GM18502 (cell line): ENCODE data around the gene RHD.
A peak's percentile ranks its signal among the peaks of the same experiment; 100 is the strongest.
"Not testable (repeated sequence)": the region's sequence is repeated elsewhere in the genome, so short reads cannot be mapped to it uniquely, and the experiment has no call there.

ENCODE experiments used
- ATAC-seq: cut with Tn5 transposase; IDR thresholded peaks from one replicate; pipeline ENCODE4 v1.9.1; 2021; ENCODE audit warnings: mild to moderate bottlenecking; ENCODE audit not compliant: unreplicated experiment, poor library complexity

Gene RHD

DNA sequence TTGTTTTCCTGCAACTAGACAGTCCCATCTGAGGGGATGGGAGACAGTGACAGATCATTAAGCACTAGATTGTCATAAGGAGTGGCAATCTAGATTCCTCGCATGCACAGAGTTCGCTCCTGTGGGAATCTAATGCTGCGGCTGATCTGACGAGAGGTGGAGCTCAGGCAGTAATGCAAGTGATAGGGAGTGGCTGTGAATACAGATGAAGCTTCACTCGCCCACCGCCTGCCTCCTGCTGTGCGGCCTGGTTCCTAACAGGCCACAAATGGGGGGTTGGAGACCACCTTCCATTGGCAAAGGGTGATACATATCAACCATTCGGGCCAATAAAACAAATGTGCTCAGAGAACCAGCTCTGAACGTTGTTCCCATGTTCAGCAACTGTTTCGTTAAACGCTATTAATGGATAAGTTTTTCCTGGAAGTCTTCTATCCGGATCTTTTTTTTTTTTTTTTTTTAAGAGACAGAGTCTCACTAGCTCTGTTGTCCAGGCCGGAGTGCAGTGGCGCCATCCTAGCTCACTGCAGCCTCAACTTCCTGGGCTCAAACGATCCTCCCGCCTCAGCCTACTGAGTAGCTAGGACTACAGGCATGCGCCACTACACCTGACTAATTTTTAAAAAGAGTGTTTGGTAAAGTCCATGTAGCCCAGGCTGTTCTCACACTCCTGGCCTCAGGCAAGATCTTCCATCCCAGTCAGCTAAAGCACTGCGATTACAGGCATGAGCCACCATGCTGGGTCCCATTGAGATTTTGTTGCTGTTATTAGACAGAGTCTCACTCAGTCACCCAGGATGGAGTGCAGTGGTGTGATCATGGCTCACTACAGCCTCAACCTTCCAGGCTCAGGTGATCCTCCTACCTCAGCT, 16.4 kb upstream of the RHD start:
- ATAC-seq: no peak

DNA sequence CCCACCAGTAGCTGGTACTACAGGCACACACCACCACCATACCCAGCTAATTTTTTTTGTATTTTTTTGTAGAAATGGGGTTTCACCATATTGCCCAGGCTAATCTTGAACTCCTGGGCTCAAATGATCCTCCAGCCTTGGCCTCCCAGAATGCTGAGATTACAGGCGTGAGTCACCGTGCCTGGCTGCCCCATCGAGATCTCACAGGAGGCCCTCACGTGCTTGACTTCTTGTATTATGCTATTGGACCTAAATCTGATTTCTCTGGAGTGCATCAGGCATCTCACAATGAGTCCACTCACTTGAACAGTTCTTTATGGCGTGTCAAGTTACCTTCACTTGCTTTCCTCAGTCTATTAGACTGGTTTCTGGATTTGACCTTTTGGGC, 15.7 kb upstream of the RHD start:
- no peak for ATAC-seq

DNA sequence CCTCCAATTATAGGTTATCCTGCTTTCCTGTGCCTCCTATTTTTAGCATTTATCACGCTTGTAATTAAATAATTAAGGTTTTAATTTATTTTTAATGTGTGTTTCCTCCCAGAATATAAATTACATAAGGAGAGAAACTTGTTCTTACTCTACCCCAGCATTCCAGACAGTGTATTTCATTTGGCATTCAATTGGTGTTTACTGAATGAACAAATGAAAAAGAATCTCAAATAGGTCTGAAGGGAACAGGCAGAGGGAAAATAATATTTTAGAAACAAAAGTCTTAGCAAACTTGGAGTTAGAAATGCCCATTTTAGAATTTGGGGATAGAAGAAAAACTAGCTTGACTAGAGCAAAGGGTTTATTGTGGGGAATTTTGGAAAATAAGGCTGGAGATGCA, 15.1 kb upstream of the RHD start:
- no peak for ATAC-seq

DNA sequence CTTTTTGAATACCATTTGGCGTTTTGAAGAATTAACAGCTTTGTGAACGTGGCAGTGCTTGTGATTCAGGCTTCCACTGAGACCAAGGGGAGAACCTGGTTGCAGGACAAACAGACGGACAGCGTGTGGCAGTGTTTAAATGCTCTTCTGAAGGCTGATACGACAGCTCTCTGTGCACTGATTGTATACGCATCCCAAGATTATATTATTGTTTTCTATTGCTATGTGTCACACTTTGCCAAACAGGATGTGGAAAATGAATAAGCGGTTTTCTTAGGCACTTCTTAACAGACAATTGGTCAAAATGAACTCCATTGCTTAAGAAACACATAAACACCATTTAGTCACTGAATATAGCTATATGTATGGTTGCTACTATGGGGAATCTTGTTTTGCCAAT, 12.5 kb upstream of the RHD start:
- ATAC-seq: not testable (repeated sequence)

DNA sequence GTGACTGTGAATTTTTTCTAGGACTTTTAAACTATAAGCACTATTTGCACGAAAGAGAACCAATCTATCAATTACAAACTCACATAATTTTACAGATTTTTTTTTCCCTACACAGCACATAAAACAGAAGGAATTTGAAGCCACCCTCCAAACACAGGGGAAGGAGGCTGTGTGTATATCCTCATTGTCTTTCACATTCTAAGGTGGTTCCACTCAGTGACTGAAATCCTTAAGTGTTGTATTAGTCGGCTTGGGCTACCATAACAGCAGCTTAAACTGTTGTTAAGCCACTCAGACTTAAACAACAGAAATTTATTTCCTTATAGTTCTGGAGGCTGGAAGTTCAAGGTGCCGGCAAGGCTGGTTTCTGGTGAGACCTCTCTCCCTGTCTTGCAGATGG, 12.0 kb upstream of the RHD start:
- ATAC-seq: not testable (repeated sequence)

DNA sequence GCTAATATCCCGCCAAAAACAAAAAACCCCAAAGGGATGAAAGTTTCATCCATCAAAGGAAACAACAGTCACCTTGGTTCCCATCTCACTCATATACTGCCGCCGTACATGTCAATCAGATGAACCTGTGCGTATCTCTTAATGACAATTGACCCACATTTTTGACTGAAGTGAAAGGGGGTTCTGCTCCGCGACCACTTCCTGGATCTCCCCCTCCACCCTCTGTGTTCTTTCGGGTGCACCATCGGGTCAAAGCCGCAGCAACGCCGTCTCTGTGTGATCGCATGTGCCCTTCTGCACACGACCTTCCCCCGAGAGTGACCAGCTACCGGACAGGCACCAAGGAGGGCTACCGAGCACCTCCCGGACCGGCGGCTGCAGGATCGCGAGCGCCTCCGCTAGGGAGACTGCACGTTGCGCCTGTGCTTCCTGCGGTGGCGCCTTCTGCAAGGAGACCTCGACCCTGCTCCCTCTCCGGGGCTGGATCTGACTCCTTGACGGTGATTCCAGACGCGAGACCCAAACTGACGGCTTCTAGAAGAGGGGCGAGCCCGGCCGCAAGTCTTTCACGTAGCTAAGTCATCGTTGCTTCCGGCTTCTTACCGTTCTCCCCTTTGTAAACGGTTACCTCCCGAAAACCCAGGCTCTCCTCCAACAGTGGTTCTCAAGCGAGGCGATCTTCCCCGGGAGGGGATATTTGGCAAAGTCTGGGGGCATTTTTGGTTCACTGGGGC, 5.6 kb upstream of the RHD start:
- ATAC-seq: peak; percentile 26

DNA sequence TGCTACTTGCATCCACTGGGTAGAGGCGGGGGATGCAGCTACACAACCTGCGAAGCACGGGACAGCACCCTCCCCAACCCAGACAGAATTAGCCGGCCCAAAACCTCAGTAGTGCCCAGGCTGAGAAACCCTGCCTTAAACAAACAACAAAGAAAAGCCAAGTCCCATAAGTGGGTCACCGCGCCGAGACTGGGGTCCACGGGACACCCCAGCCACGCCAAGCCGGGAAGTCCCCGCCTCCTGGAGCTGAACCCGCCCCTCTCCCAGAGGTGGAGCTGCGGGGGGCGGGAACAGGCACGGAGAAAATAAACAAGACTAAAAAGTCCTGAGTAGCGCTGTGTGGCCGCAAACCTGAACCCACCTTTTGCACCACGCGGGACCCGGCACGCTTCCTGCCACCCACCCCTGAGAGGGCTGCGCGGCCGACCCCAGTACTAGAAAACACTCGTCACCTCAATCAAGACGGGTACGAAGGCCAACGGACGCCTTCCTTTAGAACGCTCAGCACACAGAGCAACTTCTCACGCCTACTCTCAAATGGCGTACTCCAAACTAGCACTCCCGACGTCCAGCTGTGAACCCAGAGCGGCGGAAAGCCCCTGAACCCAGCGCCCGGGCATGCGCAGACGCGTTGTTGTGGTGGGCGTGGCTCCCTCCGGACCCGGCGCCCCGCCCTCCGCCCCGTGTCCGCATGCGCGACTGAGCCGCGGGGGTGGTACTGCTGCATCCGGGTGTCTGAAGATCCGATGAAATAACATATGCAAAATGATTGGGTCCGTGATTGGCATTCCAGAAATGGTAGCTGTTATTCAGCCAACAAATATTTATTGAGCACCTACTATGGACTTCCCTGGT, 4.8 kb upstream of the RHD start:
- peak; percentile 80 for ATAC-seq

DNA sequence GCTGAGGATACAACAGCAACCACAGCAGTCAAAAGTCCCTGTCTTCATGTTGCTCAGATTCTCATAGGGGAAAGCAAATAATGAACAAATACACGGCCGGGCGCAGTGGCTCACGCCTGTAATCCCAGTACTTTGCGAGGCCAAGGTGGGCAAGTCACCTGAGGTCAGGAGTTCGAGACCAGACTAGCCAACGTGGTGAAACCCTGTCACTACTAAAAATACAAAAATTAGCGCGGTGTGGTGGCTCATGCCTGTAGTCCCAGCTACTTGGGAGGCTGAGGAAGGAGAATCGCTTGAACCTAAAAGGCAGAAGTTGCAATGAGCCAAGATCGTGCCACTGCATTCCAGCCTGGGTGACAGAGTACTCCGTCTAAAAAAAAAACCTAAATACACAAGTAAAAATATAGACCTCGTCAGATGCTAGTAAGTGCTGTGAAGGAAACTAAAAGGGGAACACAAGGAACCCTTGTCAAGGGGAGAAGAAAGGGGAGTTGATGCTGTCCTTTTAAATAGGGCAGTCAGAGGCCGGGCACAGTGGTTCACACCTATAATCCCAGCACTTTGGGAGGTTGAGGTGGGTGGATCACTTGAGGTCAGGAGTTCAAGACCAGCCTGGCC, 4.1 kb upstream of the RHD start:
- ATAC-seq: not testable (repeated sequence)

DNA sequence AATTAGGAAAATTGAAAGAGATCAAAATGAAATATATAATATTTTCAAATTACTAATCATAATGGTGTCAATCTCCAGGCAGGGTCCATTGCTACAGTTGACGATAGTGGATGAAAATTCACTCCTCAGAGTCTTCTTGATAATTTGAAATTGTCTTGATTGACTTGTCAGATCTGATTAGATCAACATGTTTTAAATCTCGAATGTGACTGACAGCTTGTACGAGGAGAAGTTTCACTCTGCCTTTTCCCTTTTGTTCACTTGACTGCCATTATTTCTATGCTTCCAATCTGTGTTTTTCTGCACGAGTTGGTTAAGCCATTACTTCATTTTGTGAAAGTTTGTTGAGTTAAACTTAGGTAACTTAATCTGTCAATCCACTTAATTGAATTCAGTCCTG, 3.3 kb downstream of the RHD start:
- ATAC-seq: not testable (repeated sequence)

DNA sequence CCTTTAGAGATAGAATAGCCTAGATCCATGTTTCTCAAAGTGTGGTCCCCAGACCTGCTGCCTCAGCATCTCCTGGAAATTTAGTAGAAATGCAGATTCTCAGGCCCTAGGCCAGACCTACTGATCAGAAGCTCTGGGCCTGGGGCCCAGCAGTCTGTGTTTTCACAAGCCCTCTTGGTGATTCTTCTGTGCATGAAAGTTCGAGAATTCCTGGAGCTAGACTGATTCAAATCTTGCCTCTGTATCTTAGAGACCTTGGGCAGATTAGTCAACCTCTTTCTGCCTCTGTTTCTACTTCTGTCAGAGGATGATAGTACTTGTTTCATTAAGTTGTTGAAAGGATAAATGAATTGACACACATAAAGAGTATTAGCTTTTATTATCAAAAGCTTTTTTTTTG, 5.0 kb downstream of the RHD start:
- not testable (repeated sequence) for ATAC-seq

DNA sequence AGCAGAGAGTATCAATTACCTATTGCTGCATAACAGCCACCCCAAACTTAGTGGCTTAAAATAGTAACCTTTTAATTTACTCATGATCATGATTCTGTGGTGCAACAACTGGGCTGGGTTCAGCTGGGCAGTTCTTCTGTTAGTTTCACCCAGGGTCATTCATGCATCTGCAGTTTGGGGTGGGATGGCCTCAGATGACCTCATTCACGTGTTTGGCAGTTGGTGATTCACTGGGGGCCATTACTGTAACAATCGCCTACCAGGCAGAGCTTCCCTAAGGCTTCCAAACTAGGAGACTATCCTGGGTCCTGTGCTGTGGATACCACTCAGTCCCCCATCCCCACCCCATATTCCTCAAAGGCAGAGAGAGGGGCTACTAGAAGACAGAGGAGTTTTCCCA, 6.0 kb downstream of the RHD start:
- not testable (repeated sequence) for ATAC-seq

DNA sequence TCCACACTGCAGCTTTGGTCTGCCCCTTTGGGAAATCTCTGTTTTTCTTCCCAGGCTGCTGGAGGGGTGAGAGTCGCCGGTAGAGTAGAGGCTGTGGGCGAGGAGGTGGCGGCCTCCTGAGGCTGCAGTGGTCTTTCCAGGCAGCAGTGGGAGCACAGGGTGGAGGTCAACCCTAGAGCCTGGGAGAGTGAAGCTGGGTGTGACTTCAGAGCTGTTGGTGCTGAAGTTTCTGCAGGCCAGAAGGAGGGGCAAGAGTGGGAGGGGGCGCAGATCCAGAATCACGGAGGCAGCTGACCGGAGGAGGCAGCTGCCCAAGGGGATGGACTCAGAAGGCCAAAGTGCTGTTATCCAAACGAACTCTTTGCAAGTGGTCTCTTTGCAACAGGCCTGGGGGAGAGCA, 6.5 kb downstream of the RHD start:
- not testable (repeated sequence) for ATAC-seq

DNA sequence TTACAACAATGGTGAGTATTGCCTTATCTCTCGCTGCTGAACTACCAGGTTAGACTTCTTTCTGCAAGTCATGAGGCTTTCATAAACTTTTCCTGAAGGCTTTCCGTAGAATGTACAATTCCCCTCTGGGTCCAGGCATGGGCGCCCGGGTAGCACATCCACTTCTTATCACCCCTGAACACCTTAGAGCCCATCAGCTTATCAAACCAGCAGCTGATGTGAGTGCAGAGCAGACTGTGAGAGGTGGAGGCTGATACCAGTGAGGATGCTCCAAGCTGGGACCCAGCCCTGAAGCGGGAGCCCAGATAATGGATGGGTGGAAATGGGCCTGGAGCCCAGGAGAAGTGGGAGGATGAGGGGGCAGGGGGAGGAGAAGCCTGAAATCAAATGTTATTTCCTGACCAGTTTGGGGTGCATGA, 7.4 kb downstream of the RHD start:
- ATAC-seq: not testable (repeated sequence)

DNA sequence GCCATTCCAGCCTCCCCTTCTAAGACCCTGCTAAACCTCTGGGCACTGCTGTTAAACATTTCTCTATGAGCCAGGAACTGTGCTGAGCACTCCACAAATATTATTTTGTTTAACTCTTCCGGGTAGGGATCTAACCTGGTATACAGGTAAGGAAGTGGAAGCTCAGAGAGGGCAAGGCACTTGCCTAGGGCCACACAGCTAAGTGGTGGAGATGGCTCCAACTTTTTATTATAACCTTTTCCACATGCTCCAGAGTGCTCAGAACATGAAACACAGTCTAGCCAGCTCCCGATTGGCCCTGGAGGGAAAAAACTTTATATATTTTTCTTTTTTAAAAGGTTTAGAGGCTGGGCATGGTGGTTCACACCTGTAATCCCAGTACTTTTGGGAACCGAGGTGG, 13.6 kb downstream of the RHD start:
- not testable (repeated sequence) for ATAC-seq

DNA sequence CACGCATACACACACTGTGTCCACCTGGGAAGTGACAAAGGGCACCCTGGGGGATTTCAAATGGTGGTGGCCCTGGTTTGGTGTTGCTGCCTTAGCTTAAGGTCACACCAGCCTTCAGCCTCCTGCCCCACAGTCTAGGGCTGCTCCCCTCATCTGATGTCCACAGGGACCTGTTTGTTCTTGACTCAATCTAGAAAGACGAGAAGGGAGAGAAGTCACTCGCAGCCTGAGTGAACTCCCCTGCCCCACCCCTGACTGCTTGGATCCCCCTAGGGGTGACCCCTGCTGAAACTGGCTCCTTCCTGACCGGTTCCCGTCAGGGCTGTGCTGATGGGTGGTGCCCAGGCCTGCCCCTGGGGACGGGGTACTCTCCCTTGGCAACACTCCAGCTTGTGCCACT, 14.9 kb downstream of the RHD start:
- ATAC-seq: not testable (repeated sequence)

DNA sequence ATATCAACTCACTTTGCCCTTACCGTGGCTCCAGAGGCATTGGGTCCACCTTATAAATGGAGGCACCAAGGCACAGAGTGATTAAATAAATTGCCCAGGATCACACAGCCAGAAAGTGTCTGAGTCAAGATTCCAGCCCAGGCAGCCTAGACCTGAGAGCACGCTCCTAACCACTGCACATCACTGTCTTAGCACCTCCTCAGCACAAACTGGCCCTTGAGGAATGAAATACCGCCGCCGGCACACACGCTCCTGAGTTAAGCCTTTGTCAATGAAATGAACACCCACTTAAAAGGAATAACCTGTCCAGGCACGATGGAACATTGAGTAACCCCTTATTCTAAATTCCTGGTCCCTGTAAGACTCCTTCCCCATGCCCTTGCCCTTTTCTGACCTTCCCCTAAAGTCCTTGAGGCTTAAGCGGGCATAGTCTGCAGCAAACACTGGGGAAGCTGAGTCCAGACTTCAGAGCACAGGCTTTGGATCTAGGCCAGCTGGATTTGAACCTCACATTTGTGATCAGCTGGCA, 16.3 kb downstream of the RHD start:
- ATAC-seq: not testable (repeated sequence)

DNA sequence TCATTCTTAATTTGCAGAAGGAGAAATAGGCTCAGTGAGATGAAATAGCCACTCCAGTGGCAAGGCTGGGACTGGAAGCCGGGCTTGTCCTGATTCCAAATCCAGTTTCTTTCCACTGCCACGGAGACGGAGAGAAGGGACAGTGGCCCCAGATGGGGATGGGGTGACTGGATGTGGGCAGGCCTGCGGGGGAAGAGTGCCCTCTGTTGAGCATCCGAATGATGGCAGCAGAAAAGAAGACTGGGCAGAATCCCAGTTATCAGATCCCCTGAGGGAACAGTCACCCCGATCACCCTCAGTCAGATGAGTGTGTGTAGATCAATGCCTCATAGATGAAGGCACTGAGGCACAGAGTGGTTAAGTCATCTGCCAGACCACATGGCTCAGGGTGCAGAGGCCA, 17.7 kb downstream of the RHD start:
- not testable (repeated sequence) for ATAC-seq

DNA sequence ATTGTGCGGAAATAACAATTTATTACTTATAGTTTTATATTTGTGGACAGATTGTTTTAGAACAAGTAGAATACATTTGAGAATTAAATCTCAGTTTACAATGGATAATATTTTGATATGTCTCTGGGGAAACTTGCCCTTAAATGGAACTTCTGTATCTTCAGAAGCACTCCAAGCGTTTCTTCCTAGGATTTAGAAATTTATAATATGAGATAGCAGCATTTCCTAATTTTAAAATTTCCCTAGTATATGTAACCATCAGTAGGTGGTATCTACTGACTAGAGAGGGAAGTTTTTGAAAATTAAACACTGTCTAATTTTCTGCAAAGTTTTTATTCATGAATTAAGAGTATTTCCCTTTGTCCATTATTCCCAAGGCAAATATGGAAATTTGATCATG, 21.1 kb downstream of the RHD start:
- ATAC-seq: not testable (repeated sequence)

DNA sequence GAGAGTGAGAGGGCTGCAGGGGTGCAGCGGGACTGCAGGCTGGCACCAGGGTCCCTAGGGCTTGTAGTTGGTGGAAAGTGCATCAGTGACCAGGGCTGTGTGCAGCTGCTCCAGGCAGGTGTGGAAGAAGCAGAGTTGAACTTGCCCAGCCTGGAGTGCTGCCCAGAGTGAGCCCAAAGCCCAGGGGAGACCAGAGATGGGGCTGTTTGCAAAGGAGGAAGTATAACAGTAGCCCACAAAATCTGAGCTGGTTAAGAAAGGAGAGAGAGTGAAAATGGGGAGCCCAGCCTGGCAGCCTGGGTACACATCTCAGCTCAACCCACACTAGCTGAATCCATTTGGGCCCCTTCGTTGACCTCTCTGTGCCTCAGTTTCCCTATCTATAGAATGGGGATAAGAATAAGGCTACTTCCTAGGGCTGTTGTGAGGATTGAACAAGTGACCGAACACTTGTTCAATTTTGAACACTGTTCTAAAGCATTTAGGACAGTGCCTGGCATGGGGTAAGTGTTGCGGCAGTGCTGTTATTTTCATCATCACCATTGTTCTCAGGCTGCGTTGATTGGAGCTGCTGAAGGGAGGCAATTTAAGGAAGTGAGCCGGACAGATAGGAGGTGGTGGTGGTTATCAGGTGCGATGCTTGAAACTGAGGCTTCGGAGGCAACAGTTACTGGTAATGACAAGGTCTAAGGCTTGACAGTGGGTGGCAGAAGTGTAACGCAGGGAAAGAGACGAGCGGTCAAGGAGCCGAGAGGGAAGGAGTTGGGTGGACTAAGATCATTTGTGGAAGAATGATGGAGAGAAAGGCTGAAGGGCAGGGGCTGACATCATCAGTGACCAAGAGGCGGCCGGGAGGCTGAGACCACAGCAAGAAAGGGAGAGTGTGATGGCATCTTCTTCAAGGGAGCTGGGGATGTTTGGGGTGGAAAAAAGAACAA, 22.8 kb downstream of the RHD start:
- not testable (repeated sequence) for ATAC-seq
